GM12878 (cell line): Measurements from ENCODE around the gene ASB2. TPM values are rescaled to one million over a fixed set of nuclear protein-coding genes. Genes with fewer than 3 reads are reported as not detected.
A peak's percentile ranks its signal among the peaks of the same experiment; 100 is the strongest.

Source experiments
- CBFB ChIP-seq: IDR thresholded peaks from 2 replicates; pipeline ENCODE4 v1.6.1; 2016; ENCODE audit warnings: antibody characterized with exemption, low read depth
- DPF2 ChIP-seq: fragments of 450-650 bp; IDR thresholded peaks from 2 replicates; pipeline ENCODE4 v1.6.1; 2017; ENCODE audit warnings: mild to moderate bottlenecking
- EGR1 ChIP-seq, 2 experiments: IDR thresholded peaks; 1 replicate in 1 of 2; 2 replicates in 1 of 2; pipeline ENCODE4 v1.6.1; 2011 to 2012; ENCODE audit warnings: low read depth in 2 of 2, low read length in 2 of 2, borderline replicate concordance in 1 of 2, mild to moderate bottlenecking in 1 of 2, moderate library complexity in 1 of 2
- ELK1 ChIP-seq: IDR thresholded peaks from 2 replicates; pipeline ENCODE4 v1.6.1; 2012; ENCODE audit warnings: low read depth, low read length, improper control_type of control experiment
- FOXK2 ChIP-seq: fragments of 450-650 bp; IDR thresholded peaks from 2 replicates; pipeline ENCODE4 v1.6.1; 2017; ENCODE audit warnings: mild to moderate bottlenecking, moderate library complexity
- GATAD2B ChIP-seq: fragments of 450-650 bp; conservative IDR thresholded peaks from 2 replicates; pipeline ENCODE4 v1.6.1; 2017; ENCODE audit warnings: low read depth, mild to moderate bottlenecking, moderate library complexity
- IKZF1 ChIP-seq: fragments of 450-650 bp; conservative IDR thresholded peaks from 2 replicates; pipeline ENCODE4 v1.6.1; 2017; ENCODE audit warnings: antibody characterized with exemption, mild to moderate bottlenecking
- JUNB ChIP-seq: IDR thresholded peaks from 2 replicates; pipeline ENCODE4 v1.6.1; 2016; ENCODE audit warnings: antibody characterized with exemption, mild to moderate bottlenecking
- KLF5 ChIP-seq: fragments of 450-650 bp; IDR thresholded peaks from 2 replicates; pipeline ENCODE4 v1.6.1; 2014; ENCODE audit warnings: mild to moderate bottlenecking; ENCODE audit not compliant: partially characterized antibody
- MTA2 ChIP-seq: fragments of 450-650 bp; IDR thresholded peaks from 2 replicates; pipeline ENCODE4 v1.6.1; 2016; ENCODE audit warnings: low read depth, mild to moderate bottlenecking, moderate library complexity
- MYC ChIP-seq: IDR thresholded peaks from 2 replicates; pipeline ENCODE4 v1.6.1; 2011; ENCODE audit warnings: mild to moderate bottlenecking, low read length, moderate library complexity, inconsistent platforms; ENCODE audit not compliant: insufficient read depth, insufficient replicate concordance, insufficient read length, severe bottlenecking
- NKRF ChIP-seq: fragments of 450-650 bp; conservative IDR thresholded peaks from 2 replicates; pipeline ENCODE4 v1.6.1; 2017; ENCODE audit warnings: mild to moderate bottlenecking, moderate library complexity
- PAX5 ChIP-seq: IDR thresholded peaks from 2 replicates; pipeline ENCODE4 v1.6.1; 2011; ENCODE audit warnings: low read depth, low read length, borderline replicate concordance
- PKNOX1 ChIP-seq: fragments of 450-650 bp; IDR thresholded peaks from 2 replicates; pipeline ENCODE4 v1.6.1; 2016; ENCODE audit warnings: mild to moderate bottlenecking
- POU2F2 ChIP-seq: IDR thresholded peaks from 3 replicates; pipeline ENCODE4 v1.6.1; 2011; ENCODE audit warnings: low read depth, mild to moderate bottlenecking, low read length, borderline replicate concordance
- RBBP5 ChIP-seq: fragments of 200-600 bp; sonication (generic); conservative IDR thresholded peaks from 2 replicates; pipeline ENCODE4 v1.6.1; 2016
- RFX5 ChIP-seq: IDR thresholded peaks from 2 replicates; pipeline ENCODE4 v1.6.1; 2011; ENCODE audit warnings: low read depth, low read length, improper control_type of control experiment
- SIX5 ChIP-seq: IDR thresholded peaks from 2 replicates; pipeline ENCODE4 v1.6.1; 2011; ENCODE audit warnings: mild to moderate bottlenecking, low read depth, low read length, moderate library complexity; ENCODE audit not compliant: severe bottlenecking
- SREBF1 ChIP-seq: IDR thresholded peaks from 2 replicates; pipeline ENCODE4 v1.6.1; 2012; ENCODE audit warnings: mild to moderate bottlenecking, low read length
- TARDBP ChIP-seq: IDR thresholded peaks from 2 replicates; pipeline ENCODE4 v1.6.1; 2016; ENCODE audit warnings: borderline replicate concordance
- USF2 ChIP-seq: IDR thresholded peaks from 2 replicates; pipeline ENCODE4 v1.6.1; 2011; ENCODE audit warnings: low read depth, low read length, improper control_type of control experiment, borderline replicate concordance
- YBX1 ChIP-seq: fragments of 450-650 bp; IDR thresholded peaks from 2 replicates; pipeline ENCODE4 v1.6.1; 2016; ENCODE audit warnings: antibody characterized with exemption
- polyA plus RNA-seq, 11 experiments: library from polyadenylated mRNA; depleted of rRNA in 4 of 11; unstranded in 6 of 11; stranded (reverse) in 5 of 11; fragments of >200 nt; fragmentation: Nextera tagmentation in 4 of 11; fragmentation: Illumina TruSeq in 1 of 11; extraction: Ambion mirVana in 4 of 11; extraction: Trizol in 1 of 11; gene quantifications; 1 replicate in 1 of 11; 2 replicates in 10 of 11; pipeline versions ENCODE4 v1.2.1 to v1.2.3, GENCODE V29; 2011 to 2016; ENCODE audit warnings: inconsistent platforms in 2 of 11, missing spikeins in 2 of 11, low read depth in 1 of 11
- total RNA-seq, 4 experiments: library from RNA; depleted of rRNA in 3 of 4; stranded (reverse); fragments of >200 nt in 3 of 4; fragmentation: Illumina TruSeq in 1 of 4; extraction: Trizol in 1 of 4; gene quantifications; 2 replicates each; pipeline versions ENCODE4 v1.2.1 to v1.2.3, GENCODE V29; 2013 to 2021
- TF ChIP-seq, protein P1 (sequence below): fragments of 450-650 bp; IDR thresholded peaks from 2 replicates; pipeline ENCODE4 v1.6.1; 2016; ENCODE audit warnings: mild to moderate bottlenecking
- TF ChIP-seq, protein P2 (sequence below): IDR thresholded peaks from 2 replicates; pipeline ENCODE4 v1.6.1; 2012; ENCODE audit warnings: low read depth, low read length, improper control_type of control experiment

The ASB2 gene
- total and polyA plus RNA-seq, 10 of the 15 experiments (the other 5 are each of a cell fraction or from before 2014, with no cell fraction given), result 3.0 to 54.8 (median 33.5) TPM

DNA sequence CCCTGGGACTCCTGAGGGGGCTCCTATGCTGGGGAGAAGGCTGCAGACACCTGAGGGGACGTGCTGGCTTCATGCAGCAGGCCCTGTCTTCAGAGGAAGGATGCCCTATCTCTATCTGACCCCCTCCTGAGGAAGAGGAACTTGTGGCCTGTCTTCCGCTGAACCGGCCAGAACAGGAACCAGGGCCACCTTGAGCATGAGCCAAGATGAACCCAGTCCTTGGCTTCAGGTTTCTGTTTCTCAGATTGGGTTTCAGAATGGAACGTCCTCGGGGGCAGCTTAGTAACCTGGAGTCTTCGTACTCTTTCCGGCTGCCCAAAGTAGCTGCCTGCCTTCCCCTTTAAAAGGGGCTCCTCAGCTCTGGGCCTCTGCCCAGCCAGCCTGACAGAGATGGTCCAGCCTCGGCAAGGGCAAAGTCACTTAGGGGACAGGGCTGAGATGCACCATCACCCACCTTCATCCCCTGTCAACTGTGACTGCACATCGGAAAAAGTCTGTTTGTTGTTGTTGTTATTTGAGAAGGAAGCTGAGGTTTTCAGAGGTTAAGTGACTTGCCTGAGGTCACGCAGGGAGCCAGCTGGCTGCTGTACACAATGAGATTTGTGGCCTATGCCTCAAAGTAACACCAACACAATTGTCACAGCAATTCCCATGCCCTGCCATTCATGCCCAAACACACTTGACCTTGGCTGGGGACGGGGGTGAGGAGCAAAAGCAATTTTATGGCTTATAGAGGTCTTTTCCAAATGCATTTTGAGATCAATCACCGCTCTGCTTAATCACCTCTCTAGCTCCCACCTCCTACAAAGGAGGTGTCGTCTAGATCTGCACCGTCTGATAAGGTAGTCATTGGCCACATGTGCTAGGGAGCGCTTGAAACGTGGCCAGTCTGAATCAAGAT is 13.4 kb downstream of the ASB2 start (continued):
- TF ChIP-seq, protein P1, sequence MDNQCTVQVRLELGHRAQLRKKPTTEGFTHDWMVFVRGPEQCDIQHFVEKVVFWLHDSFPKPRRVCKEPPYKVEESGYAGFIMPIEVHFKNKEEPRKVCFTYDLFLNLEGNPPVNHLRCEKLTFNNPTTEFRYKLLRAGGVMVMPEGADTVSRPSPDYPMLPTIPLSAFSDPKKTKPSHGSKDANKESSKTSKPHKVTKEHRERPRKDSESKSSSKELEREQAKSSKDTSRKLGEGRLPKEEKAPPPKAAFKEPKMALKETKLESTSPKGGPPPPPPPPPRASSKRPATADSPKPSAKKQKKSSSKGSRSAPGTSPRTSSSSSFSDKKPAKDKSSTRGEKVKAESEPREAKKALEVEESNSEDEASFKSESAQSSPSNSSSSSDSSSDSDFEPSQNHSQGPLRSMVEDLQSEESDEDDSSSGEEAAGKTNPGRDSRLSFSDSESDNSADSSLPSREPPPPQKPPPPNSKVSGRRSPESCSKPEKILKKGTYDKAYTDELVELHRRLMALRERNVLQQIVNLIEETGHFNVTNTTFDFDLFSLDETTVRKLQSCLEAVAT, result peak; percentile 75
- TF ChIP-seq RFX5 (no peak), YBX1 (no peak), SREBF1 (no peak), MTA2 (peak; percentile 72), FOXK2 (peak; percentile 82; the same call in 1 of the 2 replicates), DPF2 (peak; percentile 82), CBFB (peak; percentile 92), NKRF (peak; percentile 43; the same call in 1 of the 2 replicates), JUNB (no peak), PAX5 (peak; percentile 88; the same call in 1 of the 2 replicates), IKZF1 (peak; percentile 90), EGR1 (IDR thresholded peaks at IDR 0.05; ENCODE audit: borderline replicate concordance in 1 of 2, low read depth in 2 of 2, low read length in 2 of 2) (peak in 1 of 2 experiments; percentile 70; a peak in 2 of 3 replicates), PKNOX1 (peak; percentile 70), KLF5 (peak; percentile 81), SIX5 (no peak), RBBP5 (peak; percentile 46; the same call in 1 of the 2 replicates), GATAD2B (peak; percentile 85), USF2 (no peak), ELK1 (peak; percentile 28; the same call in 1 of the 2 replicates), POU2F2 (peak; percentile 55; the same call in 1 of the 3 replicates), TARDBP (no peak), MYC (no peak)
- TF ChIP-seq, protein P2, sequence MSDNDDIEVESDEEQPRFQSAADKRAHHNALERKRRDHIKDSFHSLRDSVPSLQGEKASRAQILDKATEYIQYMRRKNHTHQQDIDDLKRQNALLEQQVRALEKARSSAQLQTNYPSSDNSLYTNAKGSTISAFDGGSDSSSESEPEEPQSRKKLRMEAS, result no peak
